H1 (cell line): ENCODE measurements around the gene BFSP2.

ENCODE experiments used
- CREB1 ChIP-seq: IDR thresholded peaks from 2 replicates; pipeline ENCODE4 v1.6.1; 2012; ENCODE audit warnings: inconsistent platforms
- CTCF ChIP-seq, 3 experiments: IDR thresholded peaks; 1 replicate in 2 of 3; 2 replicates in 1 of 3; pipeline versions ENCODE4 v1.5.1 to v1.6.1; 2011; ENCODE audit warnings: low read length in 3 of 3, mild to moderate bottlenecking in 3 of 3, inconsistent platforms in 2 of 3, low read depth in 1 of 3, moderate library complexity in 1 of 3; ENCODE audit not compliant: insufficient read depth in 1 of 3; ENCODE audit errors: control extremely low read depth in 1 of 3
- EP300 ChIP-seq, 2 experiments: IDR thresholded peaks; 1 replicate in 1 of 2; 2 replicates in 1 of 2; pipeline ENCODE4 v1.6.1; 2011 to 2012; ENCODE audit warnings: low read depth in 2 of 2, low read length in 2 of 2, mild to moderate bottlenecking in 2 of 2, borderline replicate concordance in 1 of 2, inconsistent platforms in 1 of 2, moderate library complexity in 1 of 2
- EZH2 ChIP-seq: fragments of 200-600 bp; sonication (generic); IDR thresholded peaks from 2 replicates; pipeline ENCODE4 v1.7.1; 2012; ENCODE audit warnings: low read depth, mild to moderate bottlenecking, moderate library complexity, low read length, inconsistent platforms; ENCODE audit not compliant: severe bottlenecking
- JUND ChIP-seq: IDR thresholded peaks from 2 replicates; pipeline ENCODE4 v1.6.1; 2011; ENCODE audit warnings: mild to moderate bottlenecking, improper control_type of control experiment, low read length
- KDM4A ChIP-seq: IDR thresholded peaks from one replicate; pipeline ENCODE4 v1.7.1; 2012; ENCODE audit warnings: low read depth, mild to moderate bottlenecking, moderate library complexity, low read length, inconsistent platforms; ENCODE audit not compliant: severe bottlenecking
- PHF8 ChIP-seq: fragments of 200-600 bp; sonication (generic); conservative IDR thresholded peaks from 2 replicates; pipeline ENCODE4 v1.7.1; 2012; ENCODE audit warnings: low read depth, mild to moderate bottlenecking, inconsistent platforms, low read length, moderate library complexity
- POLR2A ChIP-seq, 2 experiments: IDR thresholded peaks; 1 replicate in 1 of 2; 2 replicates in 1 of 2; pipeline ENCODE4 v1.6.1; 2011; ENCODE audit warnings: low read depth in 2 of 2, low read length in 2 of 2, mild to moderate bottlenecking in 2 of 2; ENCODE audit errors: control extremely low read depth in 1 of 2
- POLR2AphosphoS5 ChIP-seq: IDR thresholded peaks from 2 replicates; pipeline ENCODE4 v1.6.1; 2011; ENCODE audit warnings: low read depth, low read length
- RFX5 ChIP-seq: IDR thresholded peaks from 2 replicates; pipeline ENCODE4 v1.6.1; 2011; ENCODE audit warnings: low read depth, low read length, improper control_type of control experiment, borderline replicate concordance
- SAP30 ChIP-seq: fragments of 300-600 bp; sonication (generic); IDR thresholded peaks from 2 replicates; pipeline ENCODE4 v1.7.1; 2012; ENCODE audit warnings: low read length, moderate library complexity, mild to moderate bottlenecking, inconsistent platforms; ENCODE audit not compliant: insufficient read depth, insufficient replicate concordance
- SUZ12 ChIP-seq: fragments of 200-600 bp; sonication (generic); IDR thresholded peaks from 2 replicates; pipeline ENCODE4 v1.6.1; 2012; ENCODE audit warnings: mild to moderate bottlenecking, inconsistent platforms, low read length, moderate library complexity, mixed read lengths
- TEAD4 ChIP-seq: IDR thresholded peaks from 2 replicates; pipeline ENCODE4 v1.6.1; 2012; ENCODE audit warnings: low read depth, low read length, inconsistent platforms, mixed read lengths
- ZNF274 ChIP-seq: IDR thresholded peaks from 2 replicates; pipeline ENCODE4 v1.7.0; 2012; ENCODE audit warnings: low read length, borderline replicate concordance; ENCODE audit errors: extremely low read depth

- no peak for TF ChIP-seq PHF8
- TF ChIP-seq EZH2, result no peak
- TF ChIP-seq ZNF274, result no peak
- no peak for TF ChIP-seq POLR2AphosphoS5
- no peak for TF ChIP-seq SUZ12
- no peak for TF ChIP-seq CTCF (IDR thresholded peaks at IDR 0.05; ENCODE audit: control extremely low read depth in 1 of 3, insufficient read depth in 1 of 3, low read depth in 1 of 3, low read length in 3 of 3)
- TF ChIP-seq POLR2A (IDR thresholded peaks at IDR 0.05; ENCODE audit: control extremely low read depth in 1 of 2, low read depth in 2 of 2, low read length in 2 of 2), result no peak
- no peak for TF ChIP-seq JUND
- no peak for TF ChIP-seq RFX5
- TF ChIP-seq CREB1, result no peak
- no peak for TF ChIP-seq TEAD4
- no peak for TF ChIP-seq EP300 (IDR thresholded peaks at IDR 0.05; ENCODE audit: borderline replicate concordance in 1 of 2, low read depth in 2 of 2, low read length in 2 of 2)
- no peak for TF ChIP-seq SAP30
- TF ChIP-seq KDM4A, result no peak
Observed at GRCh38 chr3:133371676-133372075, 28.2 kb upstream of the BFSP2 start.
